ENCODE measurements around the gene OR4F15.

DNA sequence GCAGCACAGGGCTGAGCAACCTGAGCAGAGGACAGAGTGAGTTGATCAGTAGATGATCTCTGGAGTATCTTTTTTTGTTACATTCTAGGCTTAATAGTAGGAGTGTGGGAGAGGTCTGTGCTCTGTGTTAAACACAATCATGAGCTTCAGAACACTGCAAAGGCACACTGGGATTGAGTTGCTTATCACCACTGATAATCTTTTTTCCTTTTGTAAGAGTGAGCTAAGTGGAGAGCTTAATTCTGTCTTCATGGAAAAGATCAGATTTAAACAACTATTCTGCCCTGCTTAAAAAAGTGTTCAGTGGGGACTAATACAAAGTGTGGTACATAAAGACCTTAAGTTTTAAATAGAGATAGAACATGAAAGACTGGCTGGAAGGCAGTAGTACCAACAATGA lies 7.6 kb upstream of the OR4F15 start:
- TF ChIP-seq POLR2AphosphoS5 (IDR thresholded peaks at IDR 0.05; ENCODE audit: borderline replicate concordance, low read depth, low read length), result no peak
- no peak for TF ChIP-seq EZH2 (IDR thresholded peaks at IDR 0.05)
- TF ChIP-seq FOXP2 (optimal IDR thresholded peaks at IDR 0.05; ENCODE audit: control extremely low read depth, extremely low read length, insufficient read depth), result no peak

Measured in SK-N-MC (cell line).